NCI-H1048 (cell line): ENCODE data around the gene HEATR5A.
"Not testable (repeated sequence)": the region's sequence is repeated elsewhere in the genome, so short reads cannot be mapped to it uniquely, and the experiment has no call there.

Experiments
- DNase-seq: peaks from one replicate; lab custom pipeline; 2025; lab: John Stamatoyannopoulos, UW

The HEATR5A gene

DNA sequence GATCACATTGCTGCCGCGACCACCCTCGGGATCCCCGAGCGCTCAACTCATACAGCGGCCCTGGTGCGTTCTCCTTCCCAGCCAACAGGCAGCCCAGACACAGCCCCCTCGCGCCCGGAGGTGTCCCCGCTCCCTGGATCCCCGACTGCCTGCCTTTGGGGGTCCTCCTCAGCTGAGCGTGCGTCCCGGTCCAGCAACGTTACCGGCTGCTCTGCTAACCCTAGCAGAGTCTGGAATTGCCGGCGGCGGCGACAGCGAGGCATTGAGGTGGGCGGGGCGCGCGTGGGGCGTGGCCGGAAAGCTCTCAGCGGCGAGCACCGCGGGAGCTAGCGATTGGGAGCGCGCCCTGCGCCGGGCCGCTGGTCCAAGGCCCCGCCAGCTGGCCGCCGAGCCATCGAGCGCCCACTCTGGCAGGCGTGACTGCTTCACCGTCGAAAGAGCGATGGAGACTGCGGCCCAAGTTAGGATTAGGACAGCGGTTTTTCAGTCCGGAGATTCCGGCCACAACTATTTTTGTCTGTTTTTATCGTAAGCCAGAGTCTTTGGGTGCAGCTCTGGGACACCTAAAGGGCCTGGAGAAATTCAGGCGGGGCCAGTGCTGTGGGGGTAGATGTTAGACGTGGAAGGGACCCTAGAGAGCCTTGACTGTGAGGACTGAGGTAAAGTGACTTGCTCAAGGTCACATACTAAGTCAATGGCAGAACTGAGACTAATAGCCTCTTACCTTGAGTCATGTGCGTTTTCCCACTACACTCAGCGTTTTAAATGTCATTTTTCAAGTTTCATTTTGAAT lies at the start of gene HEATR5A:
TSS of gene HEATR5A (minus strand) at position 232 of the 793 bp plus-strand sequence. CDS start 17,575 bp downstream, outside the sequence.
- DNase-seq = peak; percentile 81

DNA sequence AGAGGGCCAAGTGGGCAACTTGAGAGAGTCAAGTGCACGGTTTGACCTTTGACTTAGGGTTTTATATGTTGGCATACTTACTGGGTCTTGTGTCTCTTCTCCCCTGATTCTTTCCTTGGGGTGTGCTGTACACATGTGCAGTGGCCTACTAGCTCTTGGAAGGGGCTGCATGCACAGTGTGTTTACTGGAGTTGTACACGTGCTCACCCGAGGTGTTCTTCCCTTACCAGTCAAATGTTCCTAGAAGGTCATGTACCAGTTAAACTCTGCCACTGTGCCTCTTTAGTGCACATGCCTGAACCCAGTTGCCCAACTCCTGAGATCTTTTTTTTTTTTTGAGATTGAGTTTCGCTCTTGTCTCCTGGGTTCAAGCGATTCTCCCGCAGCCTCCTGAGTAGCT lies 46.2 kb upstream of the HEATR5A start:
- DNase-seq = no peak

DNA sequence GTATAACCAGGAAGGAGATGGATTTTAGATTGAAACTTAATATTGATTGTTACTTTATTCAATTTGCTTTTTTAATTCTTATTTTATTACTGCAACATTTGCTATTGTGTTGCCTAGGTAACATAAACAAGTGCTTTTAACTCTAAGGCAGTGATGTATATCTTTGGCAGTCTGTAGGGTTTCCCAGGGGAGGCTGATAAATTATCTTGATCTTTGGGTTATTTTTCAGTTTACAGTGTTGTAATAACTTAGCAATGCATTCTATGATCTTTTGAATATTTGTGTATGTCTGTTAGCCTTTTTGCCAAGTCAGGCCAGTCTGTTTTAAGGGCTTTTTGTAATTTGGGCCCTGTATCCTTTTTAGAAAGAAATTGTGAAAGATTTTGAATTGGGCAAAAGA lies 44.8 kb upstream of the HEATR5A start:
- DNase-seq = no peak

DNA sequence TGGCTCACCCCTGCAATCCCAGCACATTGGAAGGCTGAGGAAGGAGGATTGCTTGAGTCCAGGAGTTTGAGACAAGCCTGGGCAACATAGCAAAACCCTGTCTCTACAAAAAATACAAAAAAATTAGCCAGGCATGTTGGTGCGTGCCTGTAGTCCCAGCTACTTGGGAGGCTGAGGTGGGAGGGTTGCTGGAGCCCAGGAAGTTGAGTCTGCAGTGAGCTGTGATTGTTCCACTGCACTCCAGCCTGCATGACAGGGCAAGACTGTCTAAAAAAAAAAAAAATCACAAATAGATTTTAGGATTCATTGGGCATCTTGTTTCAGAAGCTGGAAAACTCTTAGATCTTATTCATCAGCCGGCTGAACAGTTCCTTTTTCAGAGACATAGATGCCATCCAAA lies 42.1 kb upstream of the HEATR5A start:
- DNase-seq = not testable (repeated sequence)

DNA sequence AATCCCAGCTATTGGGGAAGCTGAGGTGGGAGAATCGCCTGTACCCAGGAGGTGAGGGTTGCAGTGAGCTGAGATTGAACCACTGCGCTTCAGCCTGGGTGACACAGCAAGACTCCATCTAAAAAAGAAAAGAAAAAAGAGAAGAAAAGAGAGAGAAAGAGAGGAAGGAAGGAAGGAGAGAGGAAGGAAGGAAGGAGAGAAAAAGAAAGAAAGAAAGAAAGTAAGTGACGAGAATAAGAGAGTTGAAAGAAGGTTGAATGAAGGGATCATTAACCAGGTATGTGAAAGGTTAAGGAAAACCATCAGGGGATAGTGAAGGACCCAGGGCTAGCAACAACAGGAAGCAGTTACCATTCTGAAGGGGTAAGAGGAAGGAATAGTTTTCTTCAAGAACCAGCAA lies 41.2 kb upstream of the HEATR5A start:
- no peak for DNase-seq

DNA sequence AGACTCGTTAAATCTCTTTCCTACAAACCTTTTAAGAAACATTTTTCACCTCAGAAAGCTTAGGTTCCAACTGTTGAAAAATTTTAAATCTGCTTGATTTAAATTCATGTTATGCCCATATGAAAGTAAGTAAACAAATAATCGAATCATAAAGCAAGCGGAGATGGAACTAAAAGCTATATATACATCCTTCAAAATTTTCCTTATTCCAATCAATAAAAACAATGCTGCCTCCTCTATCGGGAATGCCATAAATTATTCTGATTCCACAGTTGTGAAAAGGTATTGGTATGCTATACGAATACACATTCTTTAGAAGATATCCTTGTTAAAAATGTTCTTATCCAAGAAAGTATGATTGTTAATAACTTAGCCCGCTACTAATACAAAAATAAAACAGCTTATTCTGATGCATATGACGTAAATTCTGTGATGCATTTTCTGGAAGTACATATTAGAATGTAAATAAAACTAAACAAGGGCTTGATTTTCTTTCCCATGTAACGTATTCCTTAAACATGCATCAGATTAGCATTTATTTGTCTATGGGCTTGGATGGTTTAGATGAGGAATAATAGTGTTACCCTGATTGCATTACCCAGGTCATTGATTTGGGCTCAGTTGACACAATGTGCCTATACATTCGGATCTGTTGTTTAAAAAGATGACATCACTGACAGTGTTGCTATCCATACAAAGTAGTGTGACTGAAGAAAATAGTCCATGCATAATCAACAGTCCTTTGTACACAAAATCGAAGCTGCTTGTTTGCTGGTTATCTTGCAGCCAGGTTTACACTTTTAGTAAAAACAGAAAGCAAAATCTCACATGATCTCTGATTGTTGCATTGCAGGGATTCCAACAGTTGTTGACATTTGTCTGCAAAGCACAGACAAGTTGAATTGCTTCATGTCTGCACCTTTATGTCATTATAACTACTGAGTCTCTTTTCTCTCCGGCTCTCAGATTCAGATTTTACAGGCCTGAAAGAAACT lies 37.6 kb upstream of the HEATR5A start:
- no peak for DNase-seq

DNA sequence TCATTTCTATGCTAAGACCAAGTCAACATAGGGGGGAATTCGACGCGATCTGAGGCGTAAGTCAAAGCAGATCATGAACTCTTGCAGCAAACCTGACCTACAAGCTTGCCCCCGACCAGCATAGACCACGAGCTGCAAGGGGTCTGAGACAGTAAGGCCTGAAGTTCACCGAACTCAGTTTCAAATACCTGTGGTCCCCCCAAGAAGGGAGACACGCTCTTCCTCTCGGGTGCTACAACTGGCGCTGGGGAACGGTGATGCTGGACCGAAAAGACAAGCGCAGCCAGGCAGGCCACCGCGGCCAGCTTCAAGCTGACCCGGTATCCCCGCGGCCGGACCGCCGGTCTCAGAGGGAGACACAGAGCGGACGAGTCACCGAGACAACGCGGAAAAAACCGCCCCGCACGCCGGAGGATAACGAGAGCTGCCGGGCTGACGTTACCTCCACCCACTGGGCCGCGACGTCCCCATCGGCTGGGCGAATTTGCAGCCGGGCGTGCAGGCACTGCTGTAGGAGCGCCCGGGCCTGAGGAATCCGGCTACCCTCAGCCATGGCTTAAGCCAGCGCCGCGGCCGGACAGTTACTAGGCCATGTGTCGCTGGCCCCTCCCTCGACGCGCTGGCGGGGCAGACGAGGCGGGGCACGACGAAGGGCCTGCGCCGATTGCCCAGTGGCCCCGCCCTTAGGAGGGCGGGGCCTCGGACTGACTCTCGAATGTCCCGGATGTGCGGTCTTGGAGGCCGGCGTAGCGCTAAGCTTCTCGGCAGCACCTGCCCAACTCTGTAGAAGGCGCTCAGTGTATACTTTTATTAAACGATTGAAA lies 36.7 kb upstream of the HEATR5A start, which contains the start of gene DTD2:
TSS of gene DTD2 (minus strand) at position 666 of the 824 bp plus-strand sequence. CDS start at position 553, 113 bp downstream.
- DNase-seq = peak; percentile 88

DNA sequence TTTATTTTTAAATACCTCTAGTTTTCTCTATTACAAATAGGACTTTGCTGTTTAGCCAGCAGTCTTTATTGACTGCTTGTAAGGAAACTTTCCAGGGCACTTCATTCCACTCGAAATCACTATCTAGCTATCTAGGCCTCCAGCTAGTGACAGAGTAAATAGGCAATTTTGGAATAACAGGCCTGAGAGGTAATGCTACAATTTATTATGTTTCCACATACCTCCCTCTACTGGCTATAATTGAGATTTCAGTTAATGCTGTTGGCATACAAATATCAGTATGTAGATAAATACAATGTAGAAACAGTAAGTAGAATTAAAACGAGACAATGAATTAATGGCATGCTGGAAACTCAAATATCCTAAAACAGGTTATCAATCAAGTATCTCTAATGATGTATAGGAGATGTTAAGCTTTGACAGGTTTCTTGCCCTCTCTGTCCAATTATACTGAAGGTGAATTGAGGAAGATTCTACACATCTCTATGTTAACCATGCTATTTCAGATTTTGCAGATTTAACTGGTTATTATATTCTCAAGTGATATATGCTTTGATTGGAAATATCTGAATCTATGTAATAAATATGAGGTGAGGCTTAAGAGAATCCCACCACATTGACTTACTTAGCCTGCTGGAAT lies 29.7 kb upstream of the HEATR5A start:
- DNase-seq = no peak

DNA sequence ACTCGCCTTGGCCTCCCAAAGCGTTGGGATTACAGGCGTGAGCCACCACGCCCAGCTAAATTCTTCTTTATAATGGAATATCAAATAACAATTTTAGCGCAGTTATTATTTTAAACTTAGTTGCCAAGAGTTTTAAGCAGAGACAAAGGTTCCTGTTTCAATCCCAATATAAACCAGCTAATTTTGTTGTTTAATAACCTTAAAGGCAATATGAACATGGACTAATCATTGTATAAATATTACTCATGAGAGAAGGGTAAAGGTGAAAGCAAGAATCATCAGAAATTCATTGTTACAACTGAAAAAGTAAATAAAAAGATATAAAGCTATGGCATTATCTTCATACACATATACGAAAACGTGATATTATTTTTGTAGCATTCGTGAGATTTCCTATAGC lies 28.8 kb upstream of the HEATR5A start:
- DNase-seq = no peak

DNA sequence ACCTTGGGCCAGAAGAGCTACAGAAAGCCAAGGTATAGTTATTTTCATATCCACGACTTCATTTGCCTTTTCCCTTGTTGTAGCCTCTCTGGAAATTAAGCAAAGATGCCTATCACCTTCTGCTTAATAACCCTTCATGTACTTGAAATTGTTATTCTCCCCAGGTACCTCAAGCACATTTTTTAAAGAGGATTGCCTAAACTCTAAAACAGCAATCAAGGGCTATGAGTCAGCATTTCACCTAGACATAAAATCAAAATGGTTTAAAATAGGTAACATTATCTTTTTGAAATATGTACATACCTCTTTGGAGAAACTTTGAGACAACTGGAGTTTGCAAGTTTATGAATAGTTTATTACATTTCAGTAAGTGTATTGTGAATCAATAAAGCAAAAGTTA lies 25.4 kb upstream of the HEATR5A start:
- DNase-seq = no peak

DNA sequence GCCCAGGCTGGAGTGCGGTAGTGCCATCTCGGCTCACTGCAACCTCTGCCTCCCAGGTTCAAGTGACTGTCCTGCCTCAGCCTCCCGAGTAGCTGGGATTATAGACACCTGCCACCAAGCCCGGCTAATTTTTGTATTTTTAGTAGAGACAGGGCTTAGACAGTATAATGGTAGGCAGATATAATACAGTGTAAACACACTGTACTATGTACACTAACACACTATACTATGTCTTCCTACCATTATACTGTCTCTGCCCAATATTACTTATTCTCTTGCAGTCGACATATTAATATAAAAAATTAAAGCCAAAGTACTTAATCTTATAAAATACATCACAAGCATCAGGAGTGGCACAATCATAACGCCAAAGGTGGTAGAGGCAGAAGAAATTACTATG lies 21.9 kb upstream of the HEATR5A start:
- DNase-seq = no peak

DNA sequence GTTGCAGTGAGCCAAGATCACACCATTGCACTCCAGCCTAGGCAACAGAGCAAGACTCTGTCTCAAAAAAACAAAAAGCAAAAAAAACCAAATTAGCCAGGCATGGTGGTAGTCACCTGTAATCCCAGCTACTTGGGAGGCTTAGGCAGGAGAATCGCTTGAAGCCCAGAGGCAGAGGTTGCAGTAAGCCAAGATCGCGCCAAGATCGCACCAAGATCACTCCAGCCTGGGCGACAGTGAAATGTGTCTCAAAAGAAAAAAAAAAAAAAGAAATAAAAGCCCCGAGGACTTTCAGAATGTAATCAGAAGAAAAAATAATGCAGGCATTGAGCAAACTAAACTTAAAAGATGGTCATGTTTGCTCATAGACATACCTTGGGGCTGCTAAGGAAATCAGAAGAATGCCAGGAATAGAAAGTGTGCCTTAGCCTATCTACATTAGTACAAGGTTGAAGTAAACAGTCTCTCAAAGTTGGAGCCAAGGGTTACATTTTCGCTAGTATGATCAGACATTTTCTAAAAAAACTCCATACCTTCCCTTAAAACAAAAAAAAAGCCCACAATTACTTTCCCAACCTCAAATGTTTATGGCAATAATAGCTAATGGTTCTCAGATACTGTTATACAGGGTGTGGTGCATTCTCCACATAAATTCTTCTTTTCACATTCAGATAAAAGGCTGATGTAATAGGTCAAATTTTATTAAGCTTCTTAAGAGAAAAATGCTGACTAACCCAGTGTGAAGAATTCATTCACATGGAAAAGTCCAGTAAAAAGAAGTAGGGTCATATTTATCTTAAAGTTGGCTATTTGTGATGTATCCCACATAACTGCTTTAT lies 21.1 kb upstream of the HEATR5A start:
- no peak for DNase-seq

DNA sequence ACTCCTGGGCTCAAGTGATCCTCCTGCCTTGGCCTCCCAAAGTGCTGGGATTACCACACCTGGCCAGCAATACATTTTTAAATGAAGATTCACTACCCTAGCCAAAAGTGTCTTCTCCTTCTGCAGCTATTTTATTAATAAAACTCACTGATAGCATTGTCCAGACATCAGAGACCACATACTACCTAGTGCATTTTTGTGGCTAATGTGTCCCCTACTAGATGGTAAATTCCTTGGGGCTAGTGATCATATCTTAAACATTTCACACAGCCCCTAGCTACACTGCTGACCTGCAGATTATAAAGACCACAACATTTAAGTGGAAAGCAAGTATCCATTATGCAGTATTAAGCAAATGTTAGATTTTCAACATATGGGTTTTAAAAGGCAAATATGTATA lies 19.9 kb upstream of the HEATR5A start:
- no peak for DNase-seq

DNA sequence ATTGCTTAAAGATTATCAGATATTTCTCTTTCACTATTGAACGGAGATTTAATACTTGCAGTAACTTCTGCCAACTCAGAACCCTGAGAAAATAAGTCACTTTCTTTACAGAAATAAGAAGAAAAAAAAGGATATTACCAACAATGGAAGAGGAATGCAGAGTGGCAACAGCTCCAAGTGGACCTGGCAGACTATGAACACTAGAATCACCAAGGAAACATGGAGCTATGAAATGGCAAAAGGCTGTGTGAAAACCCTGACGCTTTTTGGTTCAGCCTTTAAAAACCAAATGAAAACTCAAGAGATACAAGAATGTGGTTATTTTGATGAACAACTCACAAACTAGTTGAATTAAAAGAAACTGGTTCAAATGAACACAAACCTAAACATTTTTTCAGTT lies 19.2 kb upstream of the HEATR5A start:
- no peak for DNase-seq

DNA sequence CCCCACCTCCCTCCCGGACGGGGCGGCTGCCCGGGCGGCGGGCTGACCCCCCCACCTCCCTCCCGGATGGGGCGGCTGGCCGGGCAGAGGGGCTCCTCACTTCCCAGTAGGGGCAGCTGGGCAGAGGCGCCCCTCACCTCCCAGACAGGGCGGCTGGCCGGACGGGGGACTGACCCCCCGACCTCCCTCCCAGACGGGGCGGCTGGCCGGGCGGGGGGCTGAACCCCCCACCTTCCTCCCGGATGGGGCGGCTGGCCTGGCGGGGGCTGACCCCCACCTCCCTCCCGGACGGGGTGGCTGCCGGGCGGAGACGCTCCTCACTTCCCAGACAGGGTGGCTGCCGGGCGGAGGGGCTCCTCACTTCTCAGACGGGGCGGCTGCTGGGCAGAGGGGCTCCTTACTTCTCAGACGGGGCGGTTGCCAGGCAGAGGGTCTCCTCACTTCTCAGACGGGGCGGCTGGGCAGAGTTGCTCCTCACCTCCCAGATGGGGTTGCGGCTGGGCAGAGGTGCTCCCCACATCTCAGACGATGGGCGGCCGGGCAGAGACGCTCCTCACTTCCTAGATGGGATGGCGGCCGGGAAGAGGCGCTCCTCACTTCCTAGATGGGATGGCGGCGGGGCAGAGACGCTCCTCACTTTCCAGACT lies 16.8 kb upstream of the HEATR5A start:
- DNase-seq = not testable (repeated sequence)

DNA sequence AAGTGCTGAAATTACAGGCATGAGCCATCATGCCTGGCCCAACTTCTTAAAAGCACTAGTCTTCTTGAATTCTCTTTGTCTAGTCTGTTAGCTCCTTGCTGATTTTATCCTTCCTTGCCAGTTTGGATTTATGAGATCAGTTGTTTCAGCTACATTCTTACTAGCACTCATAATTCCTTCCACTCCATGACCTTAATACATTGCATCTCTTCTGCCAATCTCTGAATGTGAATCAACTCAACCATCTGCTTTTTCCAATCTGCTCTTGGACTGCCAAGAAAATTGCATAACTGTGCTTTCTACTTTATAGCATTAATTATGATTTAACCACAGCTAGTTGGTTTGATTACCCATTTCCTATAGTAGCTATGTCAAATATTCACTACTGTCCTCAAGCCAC lies 14.9 kb upstream of the HEATR5A start:
- DNase-seq = no peak

DNA sequence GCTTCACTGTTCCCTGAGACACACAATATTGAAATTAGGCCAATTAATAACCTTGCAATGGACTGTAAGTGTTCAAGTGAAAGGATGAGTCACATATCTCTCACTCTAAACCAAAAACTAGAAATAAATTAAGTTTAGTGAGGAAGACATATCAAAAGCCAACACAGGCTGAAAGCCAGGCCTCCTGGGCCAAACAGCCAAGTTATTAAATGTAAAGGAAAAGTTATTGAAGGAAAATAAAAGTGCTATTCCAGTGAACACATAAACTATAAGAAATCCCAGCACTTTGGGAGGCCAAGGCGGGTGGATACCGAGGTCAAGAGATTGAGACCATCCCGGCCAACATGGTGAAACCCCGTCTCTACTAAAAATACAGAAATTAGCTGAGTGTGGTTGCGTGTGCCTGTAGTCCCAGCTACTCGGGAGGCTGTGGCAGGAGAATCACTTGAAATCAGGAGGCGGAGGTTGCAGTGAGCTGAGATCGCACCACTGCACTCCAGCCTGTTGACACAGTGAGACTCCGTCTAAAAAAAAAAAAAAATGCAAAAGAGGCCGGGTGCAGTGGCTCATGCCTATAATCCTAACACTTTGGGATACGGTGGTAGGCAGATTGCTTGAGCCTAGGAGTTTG lies 10.4 kb upstream of the HEATR5A start:
- no peak for DNase-seq

DNA sequence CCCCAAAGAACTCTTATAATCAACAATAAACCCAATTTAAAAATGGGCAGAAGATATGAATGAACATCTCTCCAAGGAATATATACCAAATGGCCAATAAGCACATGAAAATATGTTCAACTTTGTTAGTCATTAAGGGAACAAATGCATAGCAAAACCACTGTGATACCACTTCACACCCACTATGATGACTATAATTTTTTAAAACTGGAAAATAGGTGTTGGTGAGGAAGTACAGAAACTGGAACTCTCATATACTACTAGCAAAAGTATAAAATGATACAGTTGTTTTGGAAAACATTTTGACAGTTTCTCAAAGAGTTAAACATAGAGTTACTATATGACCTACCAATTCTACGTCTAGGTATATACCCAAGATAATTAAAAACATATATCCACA lies 9.4 kb upstream of the HEATR5A start:
- no peak for DNase-seq

DNA sequence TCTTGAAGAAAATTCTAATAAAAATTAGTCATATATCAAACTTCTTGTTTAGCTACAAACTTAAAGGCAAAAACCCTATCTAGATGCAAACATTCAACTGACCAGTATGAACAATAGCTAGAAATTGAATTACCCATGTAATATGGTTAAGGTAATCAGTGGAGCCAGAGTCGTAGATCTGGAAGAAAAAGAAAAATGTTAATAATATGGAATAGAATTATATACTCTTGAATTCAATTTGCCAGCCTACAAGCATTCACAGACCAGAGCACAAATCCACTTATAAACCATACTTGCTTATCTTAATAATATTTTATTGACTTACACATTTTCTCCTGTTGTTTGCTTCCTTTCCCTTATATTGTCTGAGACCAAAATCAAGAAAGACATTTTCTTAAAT lies 7.7 kb upstream of the HEATR5A start:
- DNase-seq = no peak

DNA sequence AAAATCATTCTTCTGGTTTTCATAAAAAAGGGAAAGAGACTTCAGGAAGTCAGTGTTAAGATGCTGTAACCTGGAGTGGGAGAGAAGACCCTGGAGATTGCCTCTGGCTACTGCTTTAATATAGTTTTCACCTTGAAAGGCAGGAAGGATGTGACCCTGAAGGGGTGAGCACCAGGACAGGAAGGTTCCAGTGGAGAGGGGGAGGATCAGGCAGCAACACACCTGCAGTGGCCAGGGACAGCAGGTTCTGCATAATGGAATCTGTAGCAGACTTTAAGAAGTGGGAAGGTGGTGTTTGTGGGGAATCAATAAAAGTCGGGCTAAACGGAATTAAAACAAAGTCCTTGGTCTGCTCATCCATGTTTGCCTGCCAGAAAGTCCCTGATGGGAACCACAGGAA lies 6.3 kb upstream of the HEATR5A start:
- no peak for DNase-seq
